Activated CD8-positive, alpha-beta T cell treated with anti-CD3 and anti-CD28 coated beads for 36 hours (primary cell): ENCODE measurements around the gene LAPTM4A. TPM values are rescaled to one million over a fixed set of nuclear protein-coding genes. Genes with fewer than 3 reads are reported as not detected.

Source experiments
- ATAC-seq: fragments of 200-7000 bp; cut with Tn5 transposase; one replicate; pipeline ENCODE4 v1.10.0; 2021; ENCODE audit warnings: mild to moderate bottlenecking, moderate library complexity
- CTCF ChIA-PET: fragments of 350-600 bp; sonication (Branson Sonifier 250); formaldehyde crosslinking; loops from one replicate; lab custom pipeline; 2021; ENCODE audit warnings: antibody characterized with exemption; lab: Charles Lee
- POLR2A ChIA-PET: fragments of 350-600 bp; sonication (Branson Sonifier 250); formaldehyde crosslinking; loops from one replicate; lab custom pipeline; 2021; ENCODE audit warnings: antibody characterized with exemption; lab: Charles Lee
- DNase-seq: peaks from one replicate; pipeline ENCODE4 v3.0.0-alpha.2; 2020
- H3K27ac Mint-ChIP-seq: one replicate; pipeline ENCODE4 v1.8.0; 2021; ENCODE audit warnings: mild to moderate bottlenecking, mixed read lengths
- H3K27me3 Mint-ChIP-seq: one replicate; pipeline ENCODE4 v1.8.0; 2021; ENCODE audit warnings: mixed read lengths
- H3K36me3 Mint-ChIP-seq: one replicate; pipeline ENCODE4 v1.8.0; 2021; ENCODE audit warnings: low read depth, mixed read lengths
- H3K4me1 Mint-ChIP-seq: one replicate; pipeline ENCODE4 v1.8.0; 2021; ENCODE audit warnings: low read depth, mixed read lengths
- H3K4me3 Mint-ChIP-seq: one replicate; pipeline ENCODE4 v1.8.0; 2021; ENCODE audit warnings: mild to moderate bottlenecking, moderate library complexity, mixed read lengths
- H3K9me3 Mint-ChIP-seq: one replicate; pipeline ENCODE4 v1.8.0; 2021; ENCODE audit warnings: mixed read lengths
- intact Hi-C: fragments of 100-400 bp; cut with micrococcal nuclease; formaldehyde crosslinking; loops from one replicate; pipeline ENCODE4 v1.10.0; 2022
- total RNA-seq, 2 experiments: library from RNA; stranded (reverse); gene quantifications; one replicate each; pipeline ENCODE4 v1.2.3, GENCODE V29; 2021
- TF ChIP-seq, protein P1 (sequence below): fragments of 200-600 bp; IDR thresholded peaks from one replicate; pipeline ENCODE4 v1.8.0; 2022; ENCODE audit warnings: antibody characterized with exemption, mild to moderate bottlenecking

The LAPTM4A gene
- total RNA-seq, 2 experiments from 2014 or later = 15.6 to 16.1 TPM

DNA sequence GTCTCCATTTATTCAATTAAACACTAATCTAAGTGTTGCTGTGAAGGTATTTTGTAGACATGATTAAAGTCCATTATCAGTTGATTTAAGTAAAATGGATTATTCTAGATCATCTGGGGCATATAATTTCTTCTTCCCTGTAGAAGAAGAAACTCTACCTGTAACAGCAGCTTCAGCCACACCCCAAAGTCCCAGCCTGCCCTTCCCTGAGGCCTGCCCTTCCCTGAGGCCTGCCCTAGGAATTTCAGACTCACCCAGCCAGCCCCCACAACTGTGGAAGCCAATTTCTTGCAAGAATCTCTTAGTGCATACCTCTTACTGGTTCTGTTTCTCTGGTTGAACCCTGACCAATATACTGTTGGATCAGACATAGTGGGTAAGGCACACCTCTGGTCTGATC is 13.4 kb upstream of the LAPTM4A start:
- no peaks in the 10 kb centered on the region for H3K9me3 Mint-ChIP-seq
- TF ChIP-seq, protein P1, sequence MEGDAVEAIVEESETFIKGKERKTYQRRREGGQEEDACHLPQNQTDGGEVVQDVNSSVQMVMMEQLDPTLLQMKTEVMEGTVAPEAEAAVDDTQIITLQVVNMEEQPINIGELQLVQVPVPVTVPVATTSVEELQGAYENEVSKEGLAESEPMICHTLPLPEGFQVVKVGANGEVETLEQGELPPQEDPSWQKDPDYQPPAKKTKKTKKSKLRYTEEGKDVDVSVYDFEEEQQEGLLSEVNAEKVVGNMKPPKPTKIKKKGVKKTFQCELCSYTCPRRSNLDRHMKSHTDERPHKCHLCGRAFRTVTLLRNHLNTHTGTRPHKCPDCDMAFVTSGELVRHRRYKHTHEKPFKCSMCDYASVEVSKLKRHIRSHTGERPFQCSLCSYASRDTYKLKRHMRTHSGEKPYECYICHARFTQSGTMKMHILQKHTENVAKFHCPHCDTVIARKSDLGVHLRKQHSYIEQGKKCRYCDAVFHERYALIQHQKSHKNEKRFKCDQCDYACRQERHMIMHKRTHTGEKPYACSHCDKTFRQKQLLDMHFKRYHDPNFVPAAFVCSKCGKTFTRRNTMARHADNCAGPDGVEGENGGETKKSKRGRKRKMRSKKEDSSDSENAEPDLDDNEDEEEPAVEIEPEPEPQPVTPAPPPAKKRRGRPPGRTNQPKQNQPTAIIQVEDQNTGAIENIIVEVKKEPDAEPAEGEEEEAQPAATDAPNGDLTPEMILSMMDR = no peak
- no peak for DNase-seq
- H3K36me3 Mint-ChIP-seq = no peaks in the 10 kb centered on the region
- H3K4me1 Mint-ChIP-seq = no peaks in the 10 kb centered on the region
- ATAC-seq = no peak
- intact Hi-C loops = no loop called here
- no peak overlapping the region for H3K27ac Mint-ChIP-seq
- H3K4me3 Mint-ChIP-seq = no peak overlapping the region
- ChIA-PET POLR2A (no interaction called here), CTCF (no interaction called here)
- peaks cover 1% of the 10 kb centered on the region for H3K27me3 Mint-ChIP-seq

GRCh38 chr2:20064421-20064820 is 13.0 kb upstream of the LAPTM4A start:
- no peaks in the 10 kb centered on the region for H3K36me3 Mint-ChIP-seq
- H3K27me3 Mint-ChIP-seq = peaks cover 1% of the 10 kb centered on the region
- no peaks in the 10 kb centered on the region for H3K9me3 Mint-ChIP-seq
- H3K27ac Mint-ChIP-seq = no peak overlapping the region
- POLR2A ChIA-PET = no interaction called here
- ATAC-seq = no peak
- DNase-seq = no peak
- intact Hi-C loops = no loop called here
- no peaks in the 10 kb centered on the region for H3K4me1 Mint-ChIP-seq
- TF ChIP-seq, protein P1 = no peak
- CTCF ChIA-PET = interaction anchor here (2.7 kb wide), 1 partner anchor 48 kb away, joined by 12 read pairs; no protein-coding TSS in a partner anchor
- H3K4me3 Mint-ChIP-seq = no peak overlapping the region

DNA sequence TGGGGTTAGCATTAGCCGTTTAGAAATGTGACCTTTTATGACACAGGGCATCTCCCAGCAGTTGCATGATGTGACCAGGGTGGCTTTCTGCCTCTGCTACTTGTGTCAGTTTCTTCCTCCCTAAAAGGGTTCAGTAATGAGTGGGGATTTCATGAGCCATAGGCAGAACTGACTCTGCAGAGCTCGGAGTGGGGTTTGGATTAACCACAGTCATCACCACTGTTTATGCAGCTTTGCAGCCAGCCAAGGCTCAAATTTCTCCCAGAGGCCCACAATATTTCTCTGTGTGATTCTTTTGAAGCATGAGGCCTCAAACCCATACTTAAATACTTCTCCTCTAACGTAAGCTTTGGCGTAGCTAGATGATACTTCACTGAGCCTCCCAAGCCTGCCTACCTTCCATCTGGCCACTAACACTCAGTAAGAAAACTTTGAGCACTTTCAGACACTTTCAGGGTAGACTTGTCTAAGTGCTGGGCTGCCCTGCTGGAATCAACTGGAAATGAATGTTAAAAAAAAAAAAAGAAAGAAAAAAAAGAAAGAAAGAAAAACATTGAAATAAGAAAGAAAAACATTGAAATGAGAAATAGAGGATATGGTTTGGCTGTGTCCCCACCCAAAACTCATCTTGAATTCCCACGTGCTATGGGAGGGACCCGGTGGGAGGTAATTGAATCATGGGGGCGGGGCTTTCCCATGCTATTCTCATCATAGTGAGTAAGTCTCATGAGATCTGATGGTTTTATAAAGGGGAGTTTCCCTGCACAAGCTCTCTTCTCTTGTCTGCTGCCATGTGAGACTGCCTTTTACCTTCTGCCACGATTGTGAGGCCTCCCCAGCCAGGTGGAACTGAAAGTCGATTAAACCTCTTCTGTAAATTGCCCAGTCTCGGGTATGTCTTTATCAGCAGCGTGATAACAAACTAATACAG is 11.5 kb upstream of the LAPTM4A start:
- ATAC-seq (peak; percentile 20), DNase-seq (peak; percentile 58)
- Mint-ChIP-seq H3K9me3 (no peaks in the 10 kb centered on the region), H3K27me3 (peaks cover 2% of the 10 kb centered on the region), H3K36me3 (no peaks in the 10 kb centered on the region), H3K4me3 (no peak overlapping the region), H3K27ac (no peak overlapping the region), H3K4me1 (no peaks in the 10 kb centered on the region)
- intact Hi-C loops = no loop called here
- ChIA-PET POLR2A (no interaction called here), CTCF (interaction anchor here (1.1 to 2.7 kb wide), 2 partner anchors 19 to 46 kb away, joined by 3 to 12 read pairs; no protein-coding TSS in a partner anchor)
- TF ChIP-seq, protein P1 = no peak

DNA sequence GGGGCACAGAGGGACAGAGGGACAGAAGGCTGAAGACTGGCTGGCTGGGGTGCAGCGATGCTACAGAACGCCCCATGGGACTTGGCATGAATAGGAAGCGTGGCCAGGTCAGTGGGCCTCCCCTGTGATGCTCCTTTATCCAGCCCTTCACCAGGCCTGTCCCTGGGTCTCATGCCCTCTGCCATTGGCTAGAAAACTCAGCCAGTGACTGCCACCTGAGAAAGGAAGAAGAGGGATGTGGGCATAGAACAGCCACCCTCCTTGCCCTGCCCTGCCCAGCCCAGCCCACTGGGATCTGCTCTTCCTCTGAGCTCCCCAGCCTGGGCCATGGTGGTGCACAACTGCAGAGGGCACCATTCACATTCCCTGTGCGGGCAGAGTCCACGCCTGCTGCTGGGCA is 10.5 kb upstream of the LAPTM4A start:
- no peaks in the 10 kb centered on the region for H3K9me3 Mint-ChIP-seq
- ATAC-seq (no peak), DNase-seq (no peak)
- TF ChIP-seq, protein P1 = no peak
- no peaks in the 10 kb centered on the region for H3K4me1 Mint-ChIP-seq
- H3K36me3 Mint-ChIP-seq = no peaks in the 10 kb centered on the region
- no peak overlapping the region for H3K27ac Mint-ChIP-seq
- ChIA-PET CTCF (interaction anchor here (2.7 kb wide), 1 partner anchor 46 kb away, joined by 12 read pairs; no protein-coding TSS in a partner anchor), POLR2A (no interaction called here)
- intact Hi-C loops = no loop called here
- peaks cover 7% of the 10 kb centered on the region for H3K27me3 Mint-ChIP-seq
- no peak overlapping the region for H3K4me3 Mint-ChIP-seq

GRCh38 chr2:20061476-20061875 is 10.0 kb upstream of the LAPTM4A start:
- Mint-ChIP-seq H3K27ac (no peak overlapping the region), H3K36me3 (no peaks in the 10 kb centered on the region), H3K9me3 (no peaks in the 10 kb centered on the region), H3K4me1 (no peaks in the 10 kb centered on the region), H3K27me3 (peaks cover 12% of the 10 kb centered on the region), H3K4me3 (no peak overlapping the region)
- ATAC-seq = no peak
- POLR2A ChIA-PET = no interaction called here
- DNase-seq = no peak
- TF ChIP-seq, protein P1 = no peak
- intact Hi-C loops = no loop called here
- CTCF ChIA-PET = no interaction called here
